DMS114 treated with DMSO at 0.1 percent for 48 hours (cell line): ENCODE results near the gene OR6B2.

Experiments used
- DNase-seq: peaks from one replicate; lab custom pipeline; 2025; ENCODE audit not compliant: unreplicated experiment; lab: John Stamatoyannopoulos, UW

Gene OR6B2

DNA sequence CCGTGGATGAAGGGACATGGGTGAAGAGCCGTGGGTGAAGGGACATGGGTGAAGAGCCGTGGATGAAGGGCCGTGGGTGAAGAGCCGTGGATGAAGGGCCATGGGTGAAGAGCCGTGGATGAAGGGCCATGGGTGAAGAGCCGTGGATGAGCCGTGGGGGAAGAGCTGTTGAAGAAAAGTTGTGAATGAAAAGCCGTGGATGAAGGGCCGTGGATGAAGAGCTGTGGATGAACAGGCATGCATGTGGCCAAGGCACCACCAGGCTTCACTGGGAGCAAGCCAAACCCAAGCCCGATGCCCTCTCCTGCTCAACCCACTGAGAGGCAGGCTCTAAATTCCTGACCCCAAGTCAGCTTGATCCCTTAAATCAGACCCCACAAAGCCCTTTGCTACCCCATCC lies 12.5 kb upstream of the OR6B2 start:
- DNase-seq = no peak

DNA sequence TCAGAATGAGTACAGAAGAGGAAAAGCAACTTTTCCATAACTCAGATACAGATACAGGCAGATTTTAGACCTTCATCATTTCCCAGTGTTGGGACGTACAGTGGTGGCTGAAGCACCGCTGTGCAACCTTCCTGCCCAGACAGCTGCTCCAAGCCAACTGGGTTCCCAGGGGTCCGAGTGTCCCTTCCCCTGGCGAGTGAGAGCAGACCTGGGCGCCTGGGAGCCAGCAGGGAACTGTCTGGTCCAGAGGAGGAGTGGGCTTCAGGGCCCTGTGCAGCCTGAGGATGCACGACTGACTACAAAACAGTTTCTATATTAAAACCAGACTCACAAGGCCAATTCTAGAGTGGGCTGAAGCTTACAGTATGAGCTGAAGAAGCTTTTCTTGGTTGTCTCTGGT lies 11.1 kb upstream of the OR6B2 start:
- DNase-seq = no peak

DNA sequence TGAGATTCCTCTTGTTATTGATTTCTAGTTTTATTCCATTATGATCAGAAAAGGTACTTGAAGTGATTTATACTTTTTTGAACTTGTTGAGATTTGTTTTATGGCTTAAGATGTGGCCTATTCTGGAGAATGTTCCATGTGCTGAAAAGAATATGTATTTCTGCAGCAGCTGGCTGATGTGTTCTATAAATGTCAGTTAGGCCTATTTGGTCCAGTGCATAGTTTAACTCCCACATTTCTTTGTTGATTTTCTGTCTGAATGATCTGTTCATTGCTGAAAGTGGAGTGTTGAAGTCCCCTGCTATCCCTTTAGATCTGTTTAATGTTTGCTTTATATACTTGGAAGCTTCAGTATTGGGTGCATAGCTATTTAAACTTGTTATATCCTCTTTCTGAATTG lies 7.1 kb upstream of the OR6B2 start:
- no peak for DNase-seq

DNA sequence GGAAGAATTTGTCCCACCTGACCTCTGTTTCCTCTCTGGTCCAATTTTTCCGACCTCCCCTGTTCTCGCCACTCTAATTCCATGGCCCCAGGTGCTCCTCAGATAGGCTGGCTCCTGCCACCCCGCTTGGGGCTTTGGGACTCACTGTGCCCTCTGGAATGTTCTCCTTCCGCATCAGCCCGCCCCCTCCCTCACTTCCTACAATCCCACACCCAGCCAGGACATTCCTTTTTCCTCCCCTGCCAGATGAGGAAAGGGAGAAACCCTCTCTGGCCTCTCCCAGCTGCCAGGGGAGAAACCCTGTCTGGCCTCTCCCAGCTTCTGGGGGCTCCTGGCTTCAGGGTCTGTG lies 3.1 kb upstream of the OR6B2 start:
- no peak for DNase-seq

DNA sequence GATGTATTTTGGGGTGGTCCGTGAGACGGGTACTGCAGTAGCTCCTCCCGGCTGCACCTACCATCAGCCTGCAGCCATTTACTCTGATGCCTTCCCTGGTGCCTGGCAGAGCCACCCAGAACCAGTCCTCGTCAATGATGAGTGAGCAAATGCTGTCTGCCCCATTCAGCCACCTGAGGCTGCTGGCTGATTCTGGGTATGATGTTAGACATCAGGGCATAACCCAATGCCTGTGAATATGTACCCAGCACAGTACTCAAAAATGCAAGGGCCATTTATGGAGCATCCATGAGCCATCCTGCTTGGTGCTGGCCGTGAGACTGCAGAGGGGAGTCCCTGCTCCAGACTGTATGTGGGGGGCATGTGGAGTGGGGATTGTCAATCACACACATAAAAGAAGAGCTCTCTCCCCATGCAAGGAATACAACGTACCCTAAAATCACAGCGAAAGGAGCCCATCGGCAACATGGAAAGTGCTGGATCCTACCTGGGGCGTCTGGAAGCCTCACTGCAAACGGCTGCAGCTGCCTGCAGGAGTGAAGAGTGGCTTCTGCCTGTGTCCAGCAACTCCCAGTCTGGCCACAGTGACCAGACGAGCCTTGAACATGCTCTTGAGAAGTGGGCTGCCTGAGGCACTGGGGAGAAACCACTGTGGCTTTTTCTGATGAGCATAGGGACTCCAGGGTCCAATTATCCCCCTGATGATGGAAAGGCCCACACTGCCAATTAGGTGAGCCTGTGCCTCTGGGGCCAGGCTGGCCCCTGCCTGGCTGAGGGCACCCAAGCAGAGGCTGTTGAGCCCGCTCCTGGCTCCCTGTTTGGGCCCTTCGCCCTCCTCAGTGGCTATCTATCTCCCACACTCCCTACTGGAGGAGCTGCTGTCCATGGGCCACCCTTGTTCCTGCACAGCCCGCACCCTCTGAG lies 2.4 kb upstream of the OR6B2 start:
- no peak for DNase-seq

GRCh38 chr2:240024766-240025165 lies 5.5 kb downstream of the OR6B2 start:
- no peak for DNase-seq

DNA sequence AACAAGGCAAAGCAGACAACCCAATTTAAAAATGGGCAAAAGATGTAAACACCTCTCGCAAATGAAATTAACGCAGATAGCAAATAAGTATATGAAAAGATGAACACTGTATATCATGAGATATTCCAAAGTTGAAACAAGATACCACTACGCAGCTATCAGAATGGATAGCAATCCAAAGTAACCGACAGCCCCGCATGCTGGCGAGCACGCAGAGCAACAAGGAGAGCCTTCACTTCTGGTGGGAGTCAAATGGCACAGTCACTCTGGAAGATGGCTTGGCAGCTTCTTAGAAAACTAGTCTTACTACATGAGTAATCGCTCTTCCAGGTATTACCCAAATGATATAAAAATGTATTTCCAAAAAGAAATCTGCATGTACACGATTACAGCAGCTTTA lies 6.4 kb downstream of the OR6B2 start:
- no peak for DNase-seq

DNA sequence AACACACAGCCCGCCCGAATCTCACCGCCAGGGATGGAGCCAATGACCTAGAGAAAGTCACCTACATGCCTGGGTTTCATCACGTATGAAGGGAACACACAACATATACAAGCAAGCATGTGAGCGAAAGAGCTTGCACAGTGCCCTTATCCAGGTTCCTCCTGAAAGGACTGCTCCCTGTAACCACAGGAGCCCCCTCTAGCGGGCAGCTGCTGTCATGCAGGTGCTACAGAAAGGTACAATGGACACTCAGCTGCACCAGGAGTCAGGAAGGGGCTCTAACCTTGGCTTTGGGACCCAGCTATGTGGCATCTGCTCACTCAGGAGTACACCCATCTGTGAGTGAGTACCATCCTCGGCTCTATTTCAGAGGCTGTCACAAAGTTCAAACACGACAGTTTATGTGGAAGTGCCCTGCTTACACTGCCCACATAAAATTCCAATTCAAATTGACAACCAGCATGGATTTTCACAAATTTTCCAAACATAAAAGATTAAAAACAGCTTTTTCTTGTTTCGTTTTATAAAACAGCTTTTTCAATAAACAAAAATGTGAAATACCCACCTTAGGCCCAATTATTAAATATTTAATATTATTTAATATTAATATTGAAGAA lies 8.6 kb downstream of the OR6B2 start:
- peak; percentile 6 for DNase-seq

DNA sequence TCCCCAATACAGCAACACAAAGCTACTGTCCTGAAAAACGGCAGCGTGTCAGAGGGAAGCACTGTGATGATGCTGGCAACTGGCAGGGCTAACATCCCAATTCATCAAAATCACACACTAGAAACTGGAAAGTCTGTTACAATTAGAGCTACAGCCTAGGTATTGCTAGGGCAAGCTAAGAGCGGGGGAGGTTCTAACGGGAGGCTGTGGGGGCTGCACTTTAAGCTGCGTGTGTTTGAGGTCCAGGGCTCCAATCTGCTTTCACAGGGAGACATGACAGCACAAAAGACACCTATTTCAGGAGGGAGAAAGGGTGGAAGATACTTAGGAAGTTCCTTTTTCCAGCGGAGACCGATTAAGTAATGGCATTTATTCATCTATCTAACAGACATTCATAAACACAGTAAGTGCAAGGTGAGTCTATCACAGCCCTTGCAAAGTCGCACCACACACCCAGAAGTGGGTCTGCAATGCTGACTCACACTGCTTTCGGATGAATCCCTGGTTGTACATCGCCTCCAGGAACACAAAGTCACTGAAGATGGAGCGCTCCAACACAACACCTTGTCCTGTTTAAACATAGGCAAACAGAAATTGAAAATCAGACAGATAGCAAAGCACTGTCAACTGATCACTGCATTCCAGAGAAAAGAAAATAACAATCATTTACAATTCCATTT lies 12.0 kb downstream of the OR6B2 start:
- no peak for DNase-seq

DNA sequence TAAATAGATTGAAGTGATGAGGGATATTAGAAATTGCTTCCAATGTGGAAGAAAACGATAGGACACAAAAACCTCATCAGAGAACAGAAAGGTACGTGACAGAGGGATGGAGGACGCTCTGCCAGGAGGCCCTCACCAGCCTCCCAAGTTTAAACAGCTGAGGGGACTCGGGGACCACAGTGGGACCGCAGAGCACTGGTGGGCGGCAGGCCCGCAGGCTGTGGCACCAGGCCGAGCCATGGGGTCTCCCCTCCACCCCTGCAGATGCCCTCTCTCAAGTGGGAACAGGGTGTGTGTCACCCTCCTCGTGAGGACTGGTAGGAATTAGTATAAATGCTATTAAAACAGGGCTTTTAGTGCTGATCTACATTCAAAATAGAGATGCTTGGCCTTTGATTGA lies 15.9 kb downstream of the OR6B2 start:
- no peak for DNase-seq

GRCh38 chr2:240013343-240013742 lies 16.9 kb downstream of the OR6B2 start:
- DNase-seq = peak; percentile 26

GRCh38 chr2:240002983-240003382 lies 27.2 kb downstream of the OR6B2 start:
- no peak for DNase-seq

- no peak for DNase-seq
Measured at GRCh38 chr2:240000671-240001070, 29.6 kb downstream of the OR6B2 start.

DNA sequence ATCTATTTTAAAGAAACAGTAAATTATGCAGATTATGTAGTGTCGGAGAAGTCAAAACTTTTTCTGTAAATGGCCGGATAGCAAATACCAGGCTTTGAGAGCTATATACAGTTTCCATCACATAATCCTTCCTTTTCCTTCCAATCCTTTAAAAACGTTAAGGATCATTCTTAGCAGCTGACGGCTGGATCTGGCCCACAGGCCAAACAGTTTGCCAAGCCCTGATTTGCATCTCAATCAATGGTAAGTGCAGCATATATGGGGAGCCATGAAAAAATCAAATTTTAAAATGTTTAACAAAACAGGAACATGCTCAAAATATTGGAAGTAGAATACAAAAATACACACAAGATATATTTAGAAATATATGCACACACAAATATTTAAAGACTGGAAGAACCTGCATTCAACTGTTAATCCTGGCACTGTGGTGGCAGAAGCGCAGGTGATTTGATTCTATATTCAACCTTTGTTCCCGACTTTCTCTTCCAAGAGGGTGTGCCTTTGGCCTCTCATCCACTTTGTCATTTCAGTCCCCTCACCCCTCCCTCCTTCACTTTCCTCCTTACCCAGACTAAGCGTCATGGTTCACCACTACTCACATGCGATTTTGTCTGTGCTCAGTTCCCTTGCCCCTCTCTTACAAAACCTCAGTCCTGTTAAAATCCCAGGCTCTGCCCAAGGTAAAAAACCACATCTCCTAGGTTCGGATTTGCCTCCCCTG lies 32.4 kb downstream of the OR6B2 start:
- DNase-seq = no peak

DNA sequence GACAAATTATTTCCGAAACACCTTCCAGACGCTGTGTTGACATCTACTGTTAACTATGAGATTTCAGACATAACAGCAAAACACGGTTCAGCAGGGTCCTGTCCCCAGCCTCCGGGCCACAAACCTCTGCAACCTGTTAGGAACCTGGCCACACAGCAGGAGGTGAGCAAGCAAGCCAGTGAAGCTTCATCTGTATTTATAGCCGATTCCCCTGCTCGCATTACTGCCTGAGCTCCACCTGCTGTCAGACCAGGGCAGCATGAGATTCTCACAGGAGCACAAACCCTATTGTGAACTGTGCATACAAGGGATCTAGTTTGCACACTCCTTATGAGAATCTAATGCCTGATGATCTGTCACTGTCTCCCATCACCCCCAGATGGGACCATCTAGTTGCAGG lies 36.1 kb downstream of the OR6B2 start:
- no peak for DNase-seq

GRCh38 chr2:239993291-239993690 lies 36.9 kb downstream of the OR6B2 start:
- no peak for DNase-seq

DNA sequence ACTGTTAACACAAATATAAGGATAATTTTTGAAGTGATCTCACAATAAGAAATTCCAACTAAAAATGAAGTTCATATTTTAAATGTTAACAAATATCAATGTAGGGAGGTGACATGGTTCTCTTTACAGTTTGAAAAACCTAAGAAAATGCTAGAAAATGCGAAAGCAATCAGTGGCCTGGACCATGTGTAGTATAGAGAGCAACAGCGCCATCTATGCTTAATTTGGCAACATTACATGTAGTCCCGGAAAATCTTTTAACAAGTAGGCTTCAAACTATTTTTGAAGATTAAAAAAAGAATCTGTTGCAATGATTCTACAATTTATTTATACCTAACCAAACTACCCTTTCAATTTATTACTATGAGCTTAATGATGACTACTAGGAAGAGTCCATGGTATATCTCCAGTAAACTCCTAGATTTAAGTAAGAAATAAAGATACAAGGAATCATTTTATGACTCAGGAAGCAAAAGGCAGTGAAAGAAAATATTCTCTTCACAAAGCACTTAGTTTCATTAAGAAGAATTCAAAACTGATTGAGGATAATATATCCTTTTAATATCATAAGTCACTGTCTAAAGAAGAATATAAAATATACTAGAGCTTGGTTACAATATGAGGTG lies 38.4 kb downstream of the OR6B2 start:
- peak; percentile 41 for DNase-seq

GRCh38 chr2:239990966-239991365 lies 39.3 kb downstream of the OR6B2 start:
- DNase-seq = no peak

DNA sequence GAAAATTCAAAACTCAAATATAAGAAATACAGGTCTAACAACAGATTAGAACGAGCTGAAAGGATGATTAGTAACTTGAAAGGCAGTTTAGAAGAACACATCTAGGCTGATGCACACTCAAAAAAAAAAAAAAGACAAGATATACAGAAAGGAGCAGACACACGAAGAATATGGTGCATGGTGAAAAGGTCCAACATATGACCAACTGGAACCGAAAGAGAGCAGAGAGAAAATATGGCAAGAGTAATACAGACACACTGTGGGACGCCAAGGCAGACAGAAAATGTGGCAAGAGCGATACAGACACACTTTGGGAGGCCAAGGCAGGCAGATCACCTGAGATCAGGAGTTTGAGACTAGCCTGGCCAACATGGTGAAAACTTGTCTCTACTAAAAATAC lies 44.9 kb downstream of the OR6B2 start:
- no peak for DNase-seq

DNA sequence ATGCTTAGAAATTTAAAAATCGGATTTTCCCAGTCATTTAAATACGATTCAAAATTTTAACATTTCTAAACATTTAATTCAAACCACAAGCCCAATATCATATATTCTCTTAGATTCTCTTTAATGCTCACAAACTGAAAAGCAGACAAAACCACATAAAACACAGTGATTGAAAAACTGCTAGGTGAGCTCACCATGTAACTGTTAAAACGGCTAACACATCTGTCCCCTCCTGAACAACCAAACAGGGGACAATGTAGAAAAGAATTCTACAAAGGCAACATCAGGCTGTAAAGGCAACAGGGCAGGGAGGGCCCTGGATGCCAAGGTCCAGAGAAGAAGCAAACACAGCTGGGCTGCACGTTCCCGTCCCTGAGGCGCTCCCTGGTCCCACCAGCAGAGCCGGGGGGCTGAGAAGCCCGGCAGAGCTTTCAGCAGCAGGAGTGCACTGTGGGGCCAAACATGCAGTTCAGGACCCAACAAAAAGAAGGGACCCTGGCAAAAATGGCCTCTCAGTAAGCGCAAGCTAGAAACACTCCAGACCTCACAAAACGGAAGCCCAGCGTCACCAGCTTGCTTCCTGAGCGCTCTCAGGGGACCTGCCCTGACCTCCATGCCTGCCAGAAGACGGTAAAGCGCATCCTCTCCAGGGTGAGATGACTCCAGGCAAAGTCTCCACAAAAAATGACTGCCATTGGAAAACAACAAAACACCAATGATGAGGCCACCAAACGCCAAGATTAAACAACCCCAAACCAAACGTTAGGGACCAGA lies 45.6 kb downstream of the OR6B2 start:
- DNase-seq = no peak
